Type B pancreatic cell (in vitro differentiated cells): ENCODE measurements around the gene CCNL2. TPM values are rescaled to one million over a fixed set of nuclear protein-coding genes. Genes with fewer than 3 reads are reported as not detected.
A peak's percentile ranks its signal among the peaks of the same experiment; 100 is the strongest.

Experiments used
- DNase-seq: peaks from one replicate; pipeline ENCODE4 v3.0.0; 2021; ENCODE audit warnings: mixed read lengths; ENCODE audit not compliant: unreplicated experiment; ENCODE audit errors: extremely low spot score
- H3K27ac Mint-ChIP-seq: 2 replicates; pipeline ENCODE4 v1.8.0; 2021; ENCODE audit warnings: mild to moderate bottlenecking, mixed read lengths
- H3K27me3 Mint-ChIP-seq: 2 replicates; pipeline ENCODE4 v1.8.0; 2021; ENCODE audit warnings: mixed read lengths
- H3K36me3 Mint-ChIP-seq: 2 replicates; pipeline ENCODE4 v1.8.0; 2021; ENCODE audit warnings: mixed read lengths
- H3K4me1 Mint-ChIP-seq: one replicate; pipeline ENCODE4 v1.8.0; 2021; ENCODE audit warnings: mixed read lengths; ENCODE audit not compliant: unreplicated experiment
- H3K4me3 Mint-ChIP-seq: 2 replicates; pipeline ENCODE4 v1.8.0; 2021; ENCODE audit warnings: mild to moderate bottlenecking, mixed read lengths
- H3K9me3 Mint-ChIP-seq: 2 replicates; pipeline ENCODE4 v1.8.0; 2021; ENCODE audit warnings: mixed read lengths
- total RNA-seq: library from RNA; stranded (reverse); gene quantifications from 2 replicates; pipeline ENCODE4 v1.2.1, GENCODE V29; 2021; ENCODE audit warnings: low replicate concordance
- TF ChIP-seq, protein P1 (sequence below): fragments of 200-600 bp; sonication (generic); conservative IDR thresholded peaks from 2 replicates; pipeline ENCODE4 v1.5.0; 2021; ENCODE audit warnings: antibody characterized with exemption, mild to moderate bottlenecking

Gene CCNL2
- total RNA-seq, 1 donor from 2014 or later, result 298 TPM

DNA sequence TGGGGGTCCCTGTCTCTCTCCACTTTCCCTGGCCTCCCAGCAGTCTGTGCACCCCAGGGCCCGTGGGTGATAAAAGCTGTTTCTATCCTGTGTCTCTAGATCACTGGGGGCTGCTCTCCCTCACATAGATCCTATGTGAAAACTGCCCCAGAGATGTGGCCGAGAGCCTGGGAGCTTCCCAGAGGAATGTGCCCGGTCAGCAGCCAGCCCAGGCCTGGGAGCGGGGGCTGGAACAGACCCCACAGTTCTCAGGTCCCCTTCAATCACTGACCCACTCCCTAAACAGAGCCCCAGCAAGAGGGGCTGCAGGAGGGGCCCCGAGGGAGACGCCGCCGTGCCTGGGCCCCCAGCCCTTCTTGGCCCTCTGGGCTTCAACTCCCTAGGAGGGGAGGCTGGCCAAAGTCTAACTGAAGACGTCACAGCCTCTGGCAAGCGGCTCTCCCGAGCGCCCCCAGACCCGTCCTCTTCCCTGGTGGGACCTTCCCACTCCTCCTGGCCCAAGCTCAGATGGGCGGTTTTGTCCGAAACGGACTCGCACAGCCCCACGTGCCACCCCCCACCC lies 41.2 kb downstream of the CCNL2 start:
- Mint-ChIP-seq H3K9me3 (no peaks in the 10 kb centered on the region), H3K27me3 (peaks cover 2% of the 10 kb centered on the region), H3K4me1 (peaks cover 20% of the 10 kb centered on the region), H3K27ac (peak overlapping the region; percentile 78), H3K36me3 (no peaks in the 10 kb centered on the region), H3K4me3 (peak overlapping the region; percentile 86)
- TF ChIP-seq, protein P1, sequence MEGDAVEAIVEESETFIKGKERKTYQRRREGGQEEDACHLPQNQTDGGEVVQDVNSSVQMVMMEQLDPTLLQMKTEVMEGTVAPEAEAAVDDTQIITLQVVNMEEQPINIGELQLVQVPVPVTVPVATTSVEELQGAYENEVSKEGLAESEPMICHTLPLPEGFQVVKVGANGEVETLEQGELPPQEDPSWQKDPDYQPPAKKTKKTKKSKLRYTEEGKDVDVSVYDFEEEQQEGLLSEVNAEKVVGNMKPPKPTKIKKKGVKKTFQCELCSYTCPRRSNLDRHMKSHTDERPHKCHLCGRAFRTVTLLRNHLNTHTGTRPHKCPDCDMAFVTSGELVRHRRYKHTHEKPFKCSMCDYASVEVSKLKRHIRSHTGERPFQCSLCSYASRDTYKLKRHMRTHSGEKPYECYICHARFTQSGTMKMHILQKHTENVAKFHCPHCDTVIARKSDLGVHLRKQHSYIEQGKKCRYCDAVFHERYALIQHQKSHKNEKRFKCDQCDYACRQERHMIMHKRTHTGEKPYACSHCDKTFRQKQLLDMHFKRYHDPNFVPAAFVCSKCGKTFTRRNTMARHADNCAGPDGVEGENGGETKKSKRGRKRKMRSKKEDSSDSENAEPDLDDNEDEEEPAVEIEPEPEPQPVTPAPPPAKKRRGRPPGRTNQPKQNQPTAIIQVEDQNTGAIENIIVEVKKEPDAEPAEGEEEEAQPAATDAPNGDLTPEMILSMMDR, result no peak
- DNase-seq, result no peak

DNA sequence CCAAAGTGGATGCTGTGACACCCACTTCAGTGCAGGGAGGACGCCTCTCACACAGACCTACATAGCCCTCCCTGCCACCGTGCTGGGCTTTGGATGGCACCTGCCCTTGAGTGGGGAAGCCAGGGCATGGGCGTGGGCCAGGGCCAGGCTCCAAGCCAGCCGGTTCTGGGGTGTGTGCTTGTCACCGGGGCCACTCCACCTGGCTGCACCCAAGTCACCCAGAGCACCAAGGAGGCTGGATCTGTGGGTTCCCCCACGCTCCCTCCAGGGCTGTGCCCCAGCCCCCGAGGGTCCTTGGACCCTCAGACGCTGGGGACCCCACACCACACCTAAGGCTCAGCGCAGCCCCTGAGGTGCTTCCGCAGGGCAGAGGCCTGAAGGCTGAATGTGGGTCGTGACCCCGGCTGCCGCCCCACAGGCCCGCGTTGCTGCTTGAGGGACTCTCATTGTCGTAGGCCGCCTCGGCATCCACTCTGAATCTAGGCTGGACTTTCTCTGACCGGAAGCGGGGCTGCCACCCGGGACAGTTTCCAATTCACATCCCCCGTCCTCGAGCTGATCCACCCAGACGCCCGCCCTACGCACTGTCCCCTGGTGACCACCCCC lies 42.2 kb downstream of the CCNL2 start:
- Mint-ChIP-seq H3K27ac (peak overlapping the region; percentile 78), H3K4me3 (peak overlapping the region; percentile 86), H3K27me3 (peaks cover 8% of the 10 kb centered on the region), H3K36me3 (no peaks in the 10 kb centered on the region), H3K9me3 (no peaks in the 10 kb centered on the region), H3K4me1 (peaks cover 21% of the 10 kb centered on the region)
- TF ChIP-seq, protein P1, result no peak
- DNase-seq, result no peak

DNA sequence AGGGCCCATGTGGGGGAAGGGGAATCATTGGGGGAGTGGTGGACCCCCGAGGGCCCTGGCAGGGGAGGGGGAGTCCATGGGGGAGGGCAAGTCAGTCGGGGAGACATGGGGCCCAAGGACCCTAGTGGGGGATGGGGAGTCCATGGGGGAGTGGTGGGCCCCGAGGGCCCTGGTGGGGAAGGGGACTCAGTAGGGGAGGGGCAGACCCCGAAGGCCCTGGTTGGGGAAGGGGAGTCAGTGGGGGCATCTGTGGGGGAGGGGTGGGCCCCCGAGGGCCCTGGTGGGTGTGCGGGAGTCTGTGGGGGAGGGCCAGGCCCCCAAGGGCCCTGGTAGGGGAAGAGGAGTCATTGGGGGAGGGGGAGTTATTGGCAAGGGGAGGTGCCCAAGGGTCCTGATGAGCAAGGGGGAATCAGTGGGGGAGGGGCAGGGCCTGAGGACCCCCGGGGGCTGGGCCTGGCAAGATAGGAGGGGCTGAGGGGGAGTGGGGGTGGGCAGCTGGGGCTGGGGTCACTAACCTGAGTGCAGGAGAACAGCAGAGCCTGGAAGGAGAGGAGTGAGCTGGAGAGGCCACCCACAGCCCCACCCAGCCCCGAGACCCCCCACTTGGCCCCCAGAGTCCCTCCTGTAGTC lies 42.9 kb downstream of the CCNL2 start:
- Mint-ChIP-seq H3K36me3 (no peaks in the 10 kb centered on the region), H3K27me3 (peaks cover 8% of the 10 kb centered on the region), H3K4me1 (peaks cover 20% of the 10 kb centered on the region), H3K27ac (no peak overlapping the region), H3K9me3 (no peaks in the 10 kb centered on the region), H3K4me3 (no peak overlapping the region)
- DNase-seq, result no peak
- TF ChIP-seq, protein P1, result no peak

DNA sequence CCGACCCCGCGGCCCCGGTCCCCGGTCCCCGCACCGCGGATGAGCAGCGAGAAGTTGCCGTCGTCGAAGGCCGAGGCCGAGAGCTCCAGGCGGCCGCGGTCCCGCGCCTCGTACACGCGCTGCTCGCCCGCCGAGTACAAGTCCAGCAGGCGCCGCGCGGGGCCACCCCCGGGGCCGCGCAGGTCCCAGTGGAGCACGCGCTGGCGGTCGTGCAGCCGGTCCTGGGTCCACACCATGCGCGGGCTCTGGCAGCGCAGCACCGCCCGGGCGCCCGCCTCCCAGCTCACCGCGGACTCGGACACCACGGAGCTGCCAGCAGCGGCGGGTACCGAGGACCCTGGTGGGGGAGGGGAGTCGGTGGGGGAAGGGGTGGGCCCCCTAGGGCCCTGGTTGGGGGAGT lies 43.7 kb downstream of the CCNL2 start:
- Mint-ChIP-seq H3K36me3 (no peaks in the 10 kb centered on the region), H3K4me3 (no peak overlapping the region), H3K27ac (no peak overlapping the region), H3K4me1 (peaks cover 13% of the 10 kb centered on the region), H3K27me3 (peaks cover 8% of the 10 kb centered on the region), H3K9me3 (no peaks in the 10 kb centered on the region)
- no peak for DNase-seq
- TF ChIP-seq, protein P1, result no peak

DNA sequence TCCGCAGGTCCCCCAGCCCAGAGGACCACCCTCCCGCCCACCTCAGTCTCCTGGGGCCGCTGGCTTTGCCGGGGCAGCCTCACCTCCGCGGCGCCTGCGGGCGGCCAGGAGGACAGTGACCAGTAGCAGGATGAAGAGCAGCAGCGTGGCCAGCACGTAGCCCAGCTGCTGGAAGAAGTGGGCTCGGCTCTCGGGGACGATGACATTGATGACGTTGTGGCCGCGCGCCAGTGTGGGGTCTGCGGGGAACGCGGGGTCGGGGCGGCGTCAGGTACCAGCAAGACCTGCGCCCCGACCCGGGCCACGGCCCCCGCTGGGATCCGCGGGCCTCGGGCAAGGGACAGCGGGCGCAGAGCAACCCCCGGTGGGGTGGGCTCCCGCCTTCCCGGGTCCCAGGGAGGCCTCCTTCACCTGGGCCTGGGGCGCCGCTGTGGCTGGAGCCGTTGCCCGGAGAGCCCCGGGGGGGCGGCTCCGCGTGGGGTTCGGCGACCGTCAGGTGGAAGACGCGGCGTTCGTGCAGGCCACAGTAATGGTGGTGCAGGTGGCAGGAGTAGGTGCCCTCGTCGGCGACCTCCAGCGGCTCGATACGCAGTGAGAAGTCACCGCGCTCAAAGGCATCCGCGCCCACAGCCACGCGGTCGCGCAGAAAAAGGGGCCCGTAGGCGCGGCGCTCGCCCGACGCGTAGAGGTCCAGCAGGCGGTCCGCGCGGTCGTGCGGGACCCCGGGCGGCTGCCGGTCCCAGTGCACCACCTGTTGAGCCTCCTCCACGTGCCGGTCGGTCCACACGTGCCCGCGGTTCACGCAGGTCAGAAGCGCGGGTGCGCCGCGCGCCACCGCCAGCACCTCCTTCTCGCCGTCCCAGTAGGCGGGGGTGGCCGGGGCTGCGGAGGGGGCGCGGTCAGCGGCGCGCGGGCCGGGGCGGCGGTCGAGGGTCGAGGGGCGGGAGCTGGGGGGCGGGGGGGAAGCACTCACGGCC lies 44.6 kb downstream of the CCNL2 start:
- Mint-ChIP-seq H3K4me1 (peaks cover 13% of the 10 kb centered on the region), H3K9me3 (no peaks in the 10 kb centered on the region), H3K36me3 (no peaks in the 10 kb centered on the region), H3K27ac (no peak overlapping the region), H3K4me3 (peak overlapping the region; percentile 57), H3K27me3 (peaks cover 8% of the 10 kb centered on the region)
- TF ChIP-seq, protein P1, result no peak
- no peak for DNase-seq
